HCT116 (cell line): ENCODE results near the gene RBBP8NL. TPM values are rescaled to one million over a fixed set of nuclear protein-coding genes. Genes with fewer than 3 reads are reported as not detected.

Experiments used
- ATAC-seq: fragments of 200-7000 bp; cut with Tn5 transposase; 2 replicates; pipeline ENCODE4 v1.9.1; 2020; ENCODE audit warnings: mild to moderate bottlenecking, moderate library complexity
- BruUV-seq: library from RNA; stranded (reverse); fragments of 400-500 nt; replicated peaks from 2 replicates; lab custom pipeline; 2021; lab: Mats Ljungman, UMichigan
- CTCF ChIA-PET: fragments of 300-600 bp; sonication (Branson Sonifier 250); formaldehyde crosslinking; loops from one replicate; lab custom pipeline; 2021; ENCODE audit warnings: antibody characterized with exemption; lab: Charles Lee
- POLR2A ChIA-PET: fragments of 300-600, 350-600 bp; sonication (Branson Sonifier 250); formaldehyde crosslinking; loops from one replicate; lab custom pipeline; 2021; ENCODE audit warnings: antibody characterized with exemption; lab: Charles Lee
- RAD21 ChIA-PET, 2 experiments: fragments of 300-600 bp; sonication (Branson Sonifier 250); formaldehyde crosslinking; loops; one replicate each; lab custom pipeline; 2023; ENCODE audit warnings: low total read pairs in 2 of 2; ENCODE audit not compliant: uncharacterized antibody in 2 of 2, unreplicated experiment in 2 of 2, low non-redundant PET in 1 of 2; lab: Charles Lee
- DNase-seq: peaks from one replicate; pipeline ENCODE4 v3.0.0-alpha.2; 2010; ENCODE audit warnings: low read depth, low spot score
- H2AFZ ChIP-seq: fragments of 200-600 bp; shearing (Covaris generic), sonication (generic); 2 replicates; pipeline ENCODE4 v1.6.1; 2017; ENCODE audit warnings: low read depth, mixed run types, mixed read lengths, antibody characterized with exemption, low read length; ENCODE audit not compliant: poor library complexity, severe bottlenecking
- H3K27ac ChIP-seq: 2 replicates; pipeline ENCODE4 v1.5.1; 2012; ENCODE audit warnings: low read depth, low read length
- H3K27me3 ChIP-seq: fragments of 200-600 bp; sonication (generic); 2 replicates; pipeline ENCODE4 v1.6.1; 2016; ENCODE audit warnings: mixed run types, low read length, mixed read lengths; ENCODE audit not compliant: insufficient read depth
- H3K36me3 ChIP-seq, 2 experiments: fragments of 200-500 bp in 1 of 2; fragments of 200-600 bp in 1 of 2; sonication (Bioruptor generic) in 1 of 2; sonication (generic) in 1 of 2; 2 replicates each; pipeline versions ENCODE4 v1.5.1 to v1.6.1; 2014 to 2016; ENCODE audit warnings: low read length in 2 of 2, inconsistent platforms in 1 of 2, mixed read lengths in 1 of 2, mixed run types in 1 of 2; ENCODE audit not compliant: insufficient read depth in 2 of 2, control insufficient read depth in 1 of 2
- H3K4me1 ChIP-seq, 2 experiments: fragments of 200-600 bp in 1 of 2; sonication (generic) in 1 of 2; 2 replicates each; pipeline versions ENCODE4 v1.5.1 to v1.6.1; 2012 to 2017; ENCODE audit warnings: low read length in 2 of 2, inconsistent platforms in 1 of 2, mild to moderate bottlenecking in 1 of 2, mixed read lengths in 1 of 2, mixed run types in 1 of 2, moderate library complexity in 1 of 2; ENCODE audit not compliant: insufficient read depth in 2 of 2, control insufficient read depth in 1 of 2
- H3K4me2 ChIP-seq: fragments of 200-600 bp; sonication (generic); 2 replicates; pipeline ENCODE4 v1.6.1; 2017; ENCODE audit warnings: mixed run types, low read length, mixed read lengths
- H3K4me3 ChIP-seq, 2 experiments: fragments of 200-600 bp in 1 of 2; sonication (generic) in 1 of 2; replicated peaks in 1 of 2; 2 replicates each; pipeline ENCODE4 v1.5.1; 2011 to 2016; ENCODE audit warnings: low read length in 2 of 2, control low read depth in 1 of 2, low read depth in 1 of 2, mild to moderate bottlenecking in 1 of 2, mixed read lengths in 1 of 2, mixed run types in 1 of 2
- H3K79me2 ChIP-seq: fragments of 200-600 bp; sonication (generic); 2 replicates; pipeline ENCODE4 v1.6.1; 2017; ENCODE audit warnings: mild to moderate bottlenecking, mixed run types, low read length, moderate library complexity, mixed read lengths; ENCODE audit not compliant: insufficient read depth
- H3K9ac ChIP-seq: fragments of 200-600 bp; sonication (generic); 2 replicates; pipeline ENCODE4 v1.6.1; 2016; ENCODE audit warnings: low read length, mixed read lengths
- H3K9me2 ChIP-seq: fragments of 200-600 bp; sonication (generic), shearing (Covaris generic); 2 replicates; pipeline ENCODE4 v1.6.1; 2017; ENCODE audit warnings: mixed run types, mild to moderate bottlenecking, moderate library complexity; ENCODE audit not compliant: insufficient read depth
- H3K9me3 ChIP-seq, 2 experiments: fragments of 200-500 bp in 1 of 2; fragments of 200-600 bp in 1 of 2; sonication (Bioruptor generic) in 1 of 2; sonication (generic) in 1 of 2; 2 replicates each; pipeline ENCODE4 v1.6.1; 2014 to 2017; ENCODE audit warnings: low read length in 2 of 2, mixed read lengths in 2 of 2, inconsistent platforms in 1 of 2, low read depth in 1 of 2, mild to moderate bottlenecking in 1 of 2, mixed run types in 1 of 2, moderate library complexity in 1 of 2; ENCODE audit not compliant: control insufficient read depth in 1 of 2, insufficient read depth in 1 of 2
- H4K20me1 ChIP-seq: fragments of 200-600 bp; sonication (generic), shearing (Covaris generic); 2 replicates; pipeline ENCODE4 v1.6.1; 2017; ENCODE audit warnings: mixed run types, mild to moderate bottlenecking, moderate library complexity; ENCODE audit not compliant: insufficient read depth
- CEBPB ChIP-seq: IDR thresholded peaks from 2 replicates; pipeline ENCODE4 v1.6.1; 2012; ENCODE audit warnings: low read depth
- EGR1 ChIP-seq: IDR thresholded peaks from 2 replicates; pipeline ENCODE4 v1.6.1; 2012; ENCODE audit warnings: low read depth
- EZH2phosphoT487 ChIP-seq: fragments of 200-600 bp; IDR thresholded peaks from 2 replicates; pipeline ENCODE4 v1.6.1; 2018; ENCODE audit warnings: antibody characterized with exemption, borderline replicate concordance
- FOSL1 ChIP-seq: IDR thresholded peaks from 2 replicates; pipeline ENCODE4 v1.6.1; 2012; ENCODE audit warnings: low read depth
- JUND ChIP-seq: IDR thresholded peaks from 2 replicates; pipeline ENCODE4 v1.6.1; 2012
- RAD21 ChIP-seq: IDR thresholded peaks from 2 replicates; pipeline ENCODE4 v1.6.1; 2012; ENCODE audit warnings: low read depth, mild to moderate bottlenecking
- ZFX ChIP-seq: fragments of 450-650 bp; IDR thresholded peaks from 2 replicates; pipeline ENCODE4 v1.6.1; 2017
- ZNF274 ChIP-seq: fragments of 200-500 bp; sonication (Bioruptor generic); IDR thresholded peaks from 2 replicates; pipeline ENCODE4 v1.6.1; 2014; ENCODE audit warnings: mild to moderate bottlenecking, low read depth, low read length, inconsistent platforms
- intact Hi-C: fragments of 100-400 bp; cut with micrococcal nuclease; formaldehyde crosslinking; loops from 2 replicates; pipeline ENCODE4 v1.10.0; 2022
- total RNA-seq: library from RNA; stranded (reverse); gene quantifications from one replicate; pipeline ENCODE4 v1.2.1, GENCODE V29; 2021; ENCODE audit not compliant: unreplicated experiment
- TF ChIP-seq, protein P1 (sequence below): IDR thresholded peaks from 2 replicates; pipeline ENCODE4 v1.6.1; 2012
- TF ChIP-seq, protein P2 (sequence below), 3 experiments: fragments of 200-600 bp in 1 of 3; sonication (generic) in 1 of 3; IDR thresholded peaks in 2 of 3; conservative IDR thresholded peaks in 1 of 3; 2 replicates each; pipeline ENCODE4 v1.5.1; 2012 to 2017; ENCODE audit warnings: low read depth in 2 of 3, low read length in 2 of 3, antibody characterized with exemption in 1 of 3, borderline replicate concordance in 1 of 3, control low read depth in 1 of 3, mild to moderate bottlenecking in 1 of 3, mixed read lengths in 1 of 3, mixed run types in 1 of 3, moderate library complexity in 1 of 3; ENCODE audit not compliant: insufficient read depth in 1 of 3

The RBBP8NL gene
- total RNA-seq, 1 experiment from 2014 or later: 0.59 TPM

DNA sequence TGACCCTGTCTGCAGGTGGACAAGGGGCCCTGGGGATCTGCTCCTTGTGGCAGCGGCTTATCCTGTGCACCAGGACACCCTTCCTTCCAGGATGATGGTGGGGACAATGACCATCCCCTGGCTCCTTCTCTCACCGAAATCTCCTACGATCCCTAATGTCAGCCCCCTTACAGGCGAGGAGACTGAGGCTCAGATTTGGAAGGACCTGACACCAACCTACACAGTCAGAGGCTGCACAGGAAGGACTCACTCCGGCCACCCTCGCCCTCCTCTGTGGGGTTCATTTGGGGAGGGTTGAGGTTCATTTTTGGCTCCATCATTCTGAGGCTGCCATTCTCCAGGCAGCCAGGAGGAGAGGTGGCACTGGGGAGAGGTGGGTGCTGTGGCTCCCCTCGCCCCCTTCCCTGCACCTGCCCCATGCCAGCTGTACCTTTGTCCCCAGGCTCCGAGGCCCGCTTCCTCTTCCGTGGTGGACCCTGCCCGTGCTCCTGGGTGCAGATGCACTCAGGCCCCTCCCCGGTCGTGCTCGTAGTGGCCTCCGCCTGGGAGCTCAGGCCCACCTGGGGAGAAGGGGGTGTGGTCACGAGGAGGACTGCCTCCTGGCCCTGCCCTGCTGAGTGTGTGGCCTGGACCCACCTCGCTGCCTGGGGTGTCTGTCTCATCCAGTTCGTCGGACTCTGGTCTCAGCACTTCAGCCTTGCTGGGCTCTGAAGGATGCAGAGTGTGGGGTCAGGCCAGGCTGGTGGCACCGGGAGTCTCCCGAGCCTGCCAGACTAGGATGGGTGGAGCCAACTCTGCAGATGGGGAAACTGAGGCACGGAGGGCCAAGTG is 14.9 kb downstream of the RBBP8NL start:
- no peak overlapping the region for H2AFZ ChIP-seq
- no TSS peak for BruUV-seq
- H3K9me2 ChIP-seq: no peaks in the 10 kb centered on the region
- no peaks in the 10 kb centered on the region for H3K36me3 ChIP-seq
- ChIA-PET CTCF (no interaction called here), POLR2A (no interaction called here), RAD21 (no interaction called here)
- no peak for TF ChIP-seq ZNF274
- TF ChIP-seq CEBPB: no peak
- no peak for TF ChIP-seq EGR1
- H3K4me3 ChIP-seq: no peak overlapping the region
- H3K27ac ChIP-seq: no peak overlapping the region
- DNase-seq (no peak), ATAC-seq (no peak)
- intact Hi-C loops: no loop called here
- no peaks in the 10 kb centered on the region for H4K20me1 ChIP-seq
- no peaks in the 10 kb centered on the region for H3K9me3 ChIP-seq
- H3K27me3 ChIP-seq: no peaks in the 10 kb centered on the region
- H3K9ac ChIP-seq: no peak overlapping the region
- peaks cover 21 to 24% of the 10 kb centered on the region in 2 experiments for H3K4me1 ChIP-seq
- no peaks in the 10 kb centered on the region for H3K79me2 ChIP-seq
- no peak overlapping the region for H3K4me2 ChIP-seq

DNA sequence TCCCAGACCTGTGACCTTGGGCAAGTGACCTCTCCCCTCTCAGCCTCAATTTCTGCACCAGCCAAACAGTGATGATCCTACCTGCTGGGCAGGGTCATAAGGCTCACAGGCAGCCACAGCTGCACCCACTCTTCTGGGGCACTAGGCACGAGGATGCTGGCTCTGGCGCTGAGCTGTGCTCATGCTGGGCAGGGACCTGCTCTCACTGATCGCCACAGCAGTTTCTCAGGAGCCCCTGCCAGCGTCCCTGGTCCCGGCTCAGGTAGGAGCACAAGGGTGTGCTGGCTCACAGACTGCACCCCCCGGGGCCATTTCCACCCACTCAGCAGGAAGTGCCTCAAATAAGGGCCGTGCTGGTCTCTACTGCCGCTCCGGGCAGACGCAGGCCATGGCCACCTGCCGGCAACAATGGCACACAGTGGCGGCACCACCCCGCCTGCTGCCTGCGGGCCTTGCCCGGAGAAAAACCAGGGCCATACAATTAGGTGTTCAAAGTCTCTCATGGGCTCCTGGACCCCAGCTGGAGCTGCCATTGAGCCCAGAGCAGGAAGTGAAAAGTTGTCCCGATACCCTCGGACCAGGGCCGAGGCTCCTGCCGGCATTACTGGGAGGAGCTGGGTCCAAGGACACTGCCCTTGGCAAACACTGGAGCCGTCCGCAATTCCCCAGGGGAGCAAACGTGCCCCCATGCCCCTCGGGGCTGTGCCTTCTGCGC is 15.7 kb downstream of the RBBP8NL start:
- H3K27ac ChIP-seq: no peak overlapping the region
- no peaks in the 10 kb centered on the region for H3K9me2 ChIP-seq
- RAD21 ChIA-PET: interaction anchor here in 1 of 2 experiments (1.2 kb wide), 1 partner anchor 16 kb away, joined by 3 read pairs; the partner anchor contains the start of gene RBBP8NL
- H3K4me1 ChIP-seq: peaks cover 21 to 26% of the 10 kb centered on the region in 2 experiments
- no peaks in the 10 kb centered on the region for H3K36me3 ChIP-seq
- no peak overlapping the region for H3K9ac ChIP-seq
- H3K9me3 ChIP-seq: no peaks in the 10 kb centered on the region
- DNase-seq (no peak), ATAC-seq (no peak)
- CTCF ChIA-PET: interaction anchor here (1.3 to 2.7 kb wide), 4 partner anchors 22 to 380 kb away, joined by 3 to 20 read pairs (median 9); partner anchors contain the start of gene ADRM1
- TF ChIP-seq, protein P1, sequence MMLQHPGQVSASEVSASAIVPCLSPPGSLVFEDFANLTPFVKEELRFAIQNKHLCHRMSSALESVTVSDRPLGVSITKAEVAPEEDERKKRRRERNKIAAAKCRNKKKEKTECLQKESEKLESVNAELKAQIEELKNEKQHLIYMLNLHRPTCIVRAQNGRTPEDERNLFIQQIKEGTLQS: no peak
- no peak for TF ChIP-seq RAD21
- no peak for TF ChIP-seq FOSL1
- no peak for TF ChIP-seq ZFX
- TF ChIP-seq, protein P2, sequence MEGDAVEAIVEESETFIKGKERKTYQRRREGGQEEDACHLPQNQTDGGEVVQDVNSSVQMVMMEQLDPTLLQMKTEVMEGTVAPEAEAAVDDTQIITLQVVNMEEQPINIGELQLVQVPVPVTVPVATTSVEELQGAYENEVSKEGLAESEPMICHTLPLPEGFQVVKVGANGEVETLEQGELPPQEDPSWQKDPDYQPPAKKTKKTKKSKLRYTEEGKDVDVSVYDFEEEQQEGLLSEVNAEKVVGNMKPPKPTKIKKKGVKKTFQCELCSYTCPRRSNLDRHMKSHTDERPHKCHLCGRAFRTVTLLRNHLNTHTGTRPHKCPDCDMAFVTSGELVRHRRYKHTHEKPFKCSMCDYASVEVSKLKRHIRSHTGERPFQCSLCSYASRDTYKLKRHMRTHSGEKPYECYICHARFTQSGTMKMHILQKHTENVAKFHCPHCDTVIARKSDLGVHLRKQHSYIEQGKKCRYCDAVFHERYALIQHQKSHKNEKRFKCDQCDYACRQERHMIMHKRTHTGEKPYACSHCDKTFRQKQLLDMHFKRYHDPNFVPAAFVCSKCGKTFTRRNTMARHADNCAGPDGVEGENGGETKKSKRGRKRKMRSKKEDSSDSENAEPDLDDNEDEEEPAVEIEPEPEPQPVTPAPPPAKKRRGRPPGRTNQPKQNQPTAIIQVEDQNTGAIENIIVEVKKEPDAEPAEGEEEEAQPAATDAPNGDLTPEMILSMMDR (IDR thresholded peaks at IDR 0.05 in 2 of 3, conservative IDR thresholded peaks at IDR 0.05 in 1 of 3; ENCODE audit: borderline replicate concordance in 1 of 3, insufficient read depth in 1 of 3, low read depth in 2 of 3, low read length in 2 of 3): no peak
- no peak for TF ChIP-seq EZH2phosphoT487
- no peak for TF ChIP-seq JUND
- no peak overlapping the region for H3K4me2 ChIP-seq
- intact Hi-C loops: loop anchor here (2.0 kb wide), 1 partner anchor 85 kb away; no protein-coding TSS in a partner anchor
- H3K4me3 ChIP-seq: no peak overlapping the region
- H3K79me2 ChIP-seq: peaks cover under 1% of the 10 kb centered on the region; the same call in 1 of the 2 replicates
- H4K20me1 ChIP-seq: no peaks in the 10 kb centered on the region
- no TSS peak for BruUV-seq
- POLR2A ChIA-PET: no interaction called here
- H3K27me3 ChIP-seq: no peaks in the 10 kb centered on the region
- no peak overlapping the region for H2AFZ ChIP-seq
